IMR-90 (cell line): ENCODE results near the gene ZDHHC18. TPM values are rescaled to one million over a fixed set of nuclear protein-coding genes. Genes with fewer than 3 reads are reported as not detected.

Experiments
- ATAC-seq: fragments of 200-7000 bp; cut with Tn5 transposase; 2 replicates; pipeline ENCODE4 v1.9.1; 2020; ENCODE audit warnings: low read depth, mild to moderate bottlenecking, moderate library complexity
- BruUV-seq: library from RNA; stranded (reverse); fragments of 400-500 nt; replicated peaks from 2 replicates; lab custom pipeline; 2021; lab: Mats Ljungman, UMichigan
- CTCF ChIA-PET: fragments of 300-600 bp; formaldehyde crosslinking; extraction: SDS; loops from one replicate; lab custom pipeline; 2021; ENCODE audit warnings: antibody characterized with exemption; lab: Yijun Ruan, JAX
- POLR2A ChIA-PET: fragments of 300-600 bp; sonication (Branson Sonifier 250); formaldehyde crosslinking; loops from one replicate; lab custom pipeline; 2022; ENCODE audit warnings: antibody characterized with exemption; ENCODE audit not compliant: unreplicated experiment; lab: Charles Lee
- DNase-seq: peaks from one replicate; pipeline ENCODE4 v3.0.0; 2013
- H2AFZ ChIP-seq: replicated peaks from 2 replicates; pipeline ENCODE3; 2013; ENCODE audit warnings: low read length, mild to moderate bottlenecking; ENCODE audit not compliant: poor library complexity
- H2AK5ac ChIP-seq: 2 replicates; pipeline ENCODE4 v1.6.1; 2013; ENCODE audit warnings: low read depth, low read length, inconsistent platforms
- H2AK9ac ChIP-seq: replicated peaks from 2 replicates; pipeline ENCODE3; 2013; ENCODE audit warnings: mild to moderate bottlenecking, low read depth, low read length, moderate library complexity; ENCODE audit not compliant: poor library complexity
- H2BK120ac ChIP-seq: 2 replicates; pipeline ENCODE4 v1.6.1; 2013; ENCODE audit warnings: low read depth, low read length, inconsistent platforms
- H2BK15ac ChIP-seq: 3 replicates; pipeline ENCODE4 v1.6.1; 2013; ENCODE audit warnings: low read depth, low read length, inconsistent platforms
- H2BK20ac ChIP-seq: 2 replicates; pipeline ENCODE4 v1.6.1; 2013; ENCODE audit warnings: low read depth, mild to moderate bottlenecking, inconsistent platforms, low read length, moderate library complexity
- H2BK5ac ChIP-seq: 2 replicates; pipeline ENCODE4 v1.6.1; 2013; ENCODE audit warnings: mild to moderate bottlenecking, low read depth, low read length, inconsistent platforms; ENCODE audit not compliant: poor library complexity, severe bottlenecking
- H3K14ac ChIP-seq: replicated peaks from 2 replicates; pipeline ENCODE4 v1.6.1; 2013; ENCODE audit warnings: low read depth, low read length, inconsistent platforms
- H3K18ac ChIP-seq: 2 replicates; pipeline ENCODE4 v1.6.1; 2013; ENCODE audit warnings: low read depth, low read length, control low read depth
- H3K23ac ChIP-seq: 2 replicates; pipeline ENCODE4 v1.6.1; 2013; ENCODE audit warnings: low read depth, low read length, inconsistent platforms
- H3K27ac ChIP-seq: 2 replicates; pipeline ENCODE4 v1.5.1; 2013; ENCODE audit warnings: mild to moderate bottlenecking, control low read depth, low read length; ENCODE audit not compliant: insufficient read depth
- H3K27me3 ChIP-seq: 2 replicates; pipeline ENCODE4 v1.6.1; 2013; ENCODE audit warnings: low read length; ENCODE audit not compliant: control insufficient read depth, insufficient read depth
- H3K36me3 ChIP-seq: 2 replicates; pipeline ENCODE4 v1.6.1; 2013; ENCODE audit warnings: low read length, mixed read lengths; ENCODE audit not compliant: control insufficient read depth, insufficient read depth
- H3K4ac ChIP-seq: 2 replicates; pipeline ENCODE4 v1.6.1; 2013; ENCODE audit warnings: low read depth, low read length, inconsistent platforms
- H3K4me1 ChIP-seq: 2 replicates; pipeline ENCODE4 v1.6.1; 2013; ENCODE audit warnings: low read length, mixed read lengths; ENCODE audit not compliant: control insufficient read depth, insufficient read depth
- H3K4me2 ChIP-seq: 2 replicates; pipeline ENCODE4 v1.6.1; 2013; ENCODE audit warnings: low read depth, mild to moderate bottlenecking, control low read depth, low read length, moderate library complexity
- H3K4me3 ChIP-seq: 2 replicates; pipeline ENCODE4 v1.5.1; 2013; ENCODE audit warnings: low read depth, mild to moderate bottlenecking, control low read depth, low read length, moderate library complexity; ENCODE audit not compliant: insufficient read depth
- H3K56ac ChIP-seq: 2 replicates; pipeline ENCODE4 v1.6.1; 2013; ENCODE audit warnings: low read length, inconsistent platforms; ENCODE audit not compliant: insufficient read depth; ENCODE audit errors: extremely low read depth
- H3K79me1 ChIP-seq, 2 experiments: 2 replicates each; pipeline ENCODE4 v1.6.1; 2013; ENCODE audit warnings: low read length in 2 of 2, inconsistent platforms in 1 of 2, low read depth in 1 of 2
- H3K9ac ChIP-seq: 2 replicates; pipeline ENCODE4 v1.6.1; 2013; ENCODE audit warnings: low read depth, low read length, control low read depth
- H3K9me1 ChIP-seq: 2 replicates; pipeline ENCODE4 v1.6.1; 2013; ENCODE audit warnings: low read length, inconsistent platforms; ENCODE audit not compliant: insufficient read depth
- H3K9me3 ChIP-seq: 2 replicates; pipeline ENCODE4 v1.6.1; 2013; ENCODE audit warnings: low read length; ENCODE audit not compliant: control insufficient read depth, insufficient read depth
- H4K20me1 ChIP-seq: 2 replicates; pipeline ENCODE4 v1.6.1; 2013; ENCODE audit warnings: low read length, inconsistent platforms; ENCODE audit not compliant: insufficient read depth
- H4K5ac ChIP-seq: 2 replicates; pipeline ENCODE4 v1.6.1; 2013; ENCODE audit warnings: mild to moderate bottlenecking, low read depth, low read length, control low read depth
- H4K8ac ChIP-seq, 2 experiments: 2 replicates each; pipeline ENCODE4 v1.6.1; 2013; ENCODE audit warnings: low read depth in 2 of 2, low read length in 2 of 2, control low read depth in 1 of 2, inconsistent platforms in 1 of 2
- H4K91ac ChIP-seq: 2 replicates; pipeline ENCODE4 v1.6.1; 2013; ENCODE audit warnings: low read depth, low read length, inconsistent platforms; ENCODE audit not compliant: insufficient read depth
- BHLHE40 ChIP-seq: fragments of 150-350 bp; IDR thresholded peaks from 2 replicates; pipeline ENCODE4 v1.6.1; 2016; ENCODE audit warnings: mild to moderate bottlenecking, low read depth, low read length
- CEBPB ChIP-seq: IDR thresholded peaks from 2 replicates; pipeline ENCODE4 v1.6.1; 2012; ENCODE audit warnings: low read depth, low read length, improper control_type of control experiment
- CHD1 ChIP-seq: IDR thresholded peaks from 2 replicates; pipeline ENCODE4 v1.6.1; 2012; ENCODE audit warnings: low read depth, low read length, improper control_type of control experiment
- CTCF ChIP-seq: conservative IDR thresholded peaks from 2 replicates; pipeline ENCODE4 v1.5.1; 2012; ENCODE audit warnings: mild to moderate bottlenecking, low read depth, low read length, improper control_type of control experiment
- ELK1 ChIP-seq: fragments of 150-350 bp; IDR thresholded peaks from 2 replicates; pipeline ENCODE4 v1.6.1; 2016; ENCODE audit warnings: low read depth, mild to moderate bottlenecking, low read length, moderate library complexity, borderline replicate concordance
- FOS ChIP-seq: fragments of 150-350 bp; IDR thresholded peaks from 2 replicates; pipeline ENCODE4 v1.6.1; 2016; ENCODE audit warnings: low read depth, low read length
- MAFK ChIP-seq: IDR thresholded peaks from 2 replicates; pipeline ENCODE4 v1.6.1; 2012; ENCODE audit warnings: low read depth, low read length, improper control_type of control experiment
- MAZ ChIP-seq: IDR thresholded peaks from 2 replicates; pipeline ENCODE4 v1.6.1; 2012; ENCODE audit warnings: low read depth, mild to moderate bottlenecking, low read length, improper control_type of control experiment, moderate library complexity, borderline replicate concordance
- MXI1 ChIP-seq: IDR thresholded peaks from 2 replicates; pipeline ENCODE4 v1.6.1; 2012; ENCODE audit warnings: low read depth, mild to moderate bottlenecking, low read length, moderate library complexity, borderline replicate concordance
- NFE2L2 ChIP-seq: fragments of 150-350 bp; IDR thresholded peaks from 2 replicates; pipeline ENCODE4 v1.6.1; 2016; ENCODE audit warnings: low read depth, mild to moderate bottlenecking, low read length
- POLR2A ChIP-seq: IDR thresholded peaks from 2 replicates; pipeline ENCODE4 v1.6.1; 2012; ENCODE audit warnings: mild to moderate bottlenecking, low read depth, low read length
- RAD21 ChIP-seq: IDR thresholded peaks from 2 replicates; pipeline ENCODE4 v1.6.1; 2012; ENCODE audit warnings: low read length, improper control_type of control experiment
- RCOR1 ChIP-seq: IDR thresholded peaks from 2 replicates; pipeline ENCODE4 v1.6.1; 2012; ENCODE audit warnings: mild to moderate bottlenecking, low read length, improper control_type of control experiment; ENCODE audit not compliant: insufficient replicate concordance
- RFX5 ChIP-seq: IDR thresholded peaks from 2 replicates; pipeline ENCODE4 v1.8.0; 2012; ENCODE audit warnings: low read depth, mild to moderate bottlenecking, low read length, moderate library complexity
- SMC3 ChIP-seq: fragments of 150-350 bp; IDR thresholded peaks from 2 replicates; pipeline ENCODE4 v1.6.1; 2016; ENCODE audit warnings: low read depth, mild to moderate bottlenecking, antibody characterized with exemption, low read length, moderate library complexity
- USF2 ChIP-seq: fragments of 150-350 bp; IDR thresholded peaks from 2 replicates; pipeline ENCODE4 v1.6.1; 2017; ENCODE audit warnings: mild to moderate bottlenecking, antibody characterized with exemption, low read length, low read depth
- WGBS, 2 experiments: methylation state at CpG; one replicate each; pipeline versions ENCODE4 v1.1.5 to v1.1.7; 2013; ENCODE audit warnings: missing lambda C conversion rate in 2 of 2; ENCODE audit not compliant: insufficient read length in 1 of 2; ENCODE audit errors: extremely low coverage in 2 of 2; 5-methylcytosine and 5-hydroxymethylcytosine counted together
- dilution Hi-C: fragments of 300-500 bp; cut with HindIII; formaldehyde crosslinking; loops from one replicate; pipeline ENCODE4 v1.14.3; 2018; ENCODE audit warnings: low sequenced_read_pairs; ENCODE audit not compliant: unreplicated experiment
- in situ Hi-C: fragments of 300-500 bp; cut with MboI; formaldehyde crosslinking; loops from 3 replicates; pipeline ENCODE4 v1.14.3; 2019; ENCODE audit warnings: low sequenced_read_pairs, inconsistent platforms, mixed read lengths
- intact Hi-C: fragments of 100-400 bp; cut with micrococcal nuclease; formaldehyde crosslinking; loops from 2 replicates; pipeline ENCODE4 v1.10.0; 2022
- polyA plus RNA-seq, 3 experiments: library from polyadenylated mRNA; depleted of rRNA; stranded (reverse); fragments of >200 nt; gene quantifications; 2 replicates each; pipeline ENCODE4 v1.2.3, GENCODE V29; 2012; ENCODE audit warnings: low replicate concordance in 1 of 3
- total RNA-seq: library from RNA; depleted of rRNA; stranded (reverse); fragments of >200 nt; gene quantifications from 2 replicates; pipeline ENCODE4 v1.2.3, GENCODE V29; 2012

The ZDHHC18 gene
- total and polyA plus RNA-seq, 2 of the 4 experiments (the other 2 are of a cell fraction), result 12.5 to 37.0 TPM

DNA sequence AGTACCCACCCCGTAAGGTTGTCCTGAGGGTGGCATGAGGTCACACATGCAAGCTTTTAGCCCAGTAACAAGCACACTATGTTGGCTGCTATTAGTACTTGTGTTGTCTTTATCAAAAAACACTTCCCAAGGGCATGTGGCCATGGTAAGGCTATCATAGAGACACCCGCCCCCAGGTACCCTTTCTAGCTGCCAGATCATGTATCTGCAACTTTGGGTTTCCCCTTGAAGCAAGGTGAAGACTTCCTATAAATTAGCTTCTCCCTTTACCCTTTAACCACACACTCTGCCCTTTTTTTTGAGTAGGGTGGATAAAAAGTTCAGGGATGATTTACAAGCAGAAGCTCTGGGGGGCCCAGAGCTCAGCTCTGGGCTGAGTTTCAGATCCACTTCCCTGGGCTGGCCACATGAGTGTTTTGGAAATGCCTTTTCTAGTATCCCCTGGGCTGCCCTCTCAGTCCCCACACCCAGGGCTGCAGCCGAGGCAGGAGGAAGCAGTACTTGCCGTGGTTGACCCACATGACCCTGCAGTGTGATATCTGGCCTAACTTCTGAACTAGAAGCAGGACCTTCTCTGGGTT, 2.0 kb downstream of the ZDHHC18 start:
- H3K27me3 ChIP-seq, result no peaks in the 10 kb centered on the region
- TF ChIP-seq FOS (no peak), CTCF (no peak), RFX5 (no peak), POLR2A (no peak), USF2 (no peak), NFE2L2 (no peak), BHLHE40 (no peak), MAFK (no peak), ELK1 (no peak), CEBPB (no peak), RCOR1 (no peak), MAZ (no peak), MXI1 (no peak), RAD21 (no peak), SMC3 (no peak), CHD1 (no peak)
- H3K36me3 ChIP-seq, result peaks cover 18% of the 10 kb centered on the region
- WGBS, 2 experiments, result no CpG with 5 or more reads among the region's 4 CpGs
- ATAC-seq (no peak), DNase-seq (no peak)
- no TSS peak for BruUV-seq
- no peak overlapping the region for H3K4me3 ChIP-seq
- H4K5ac ChIP-seq, result no peak overlapping the region; the same call in 1 of the 2 replicates
- H2AFZ ChIP-seq, result no peak overlapping the region
- H3K18ac ChIP-seq, result no peak overlapping the region
- peak overlapping the region; percentile 59 for H3K4me2 ChIP-seq
- in situ Hi-C loops, result no loop called here
- H3K9me3 ChIP-seq, result no peaks in the 10 kb centered on the region
- CTCF ChIA-PET, result no interaction called here
- intact Hi-C loops, result no loop called here
- H3K56ac ChIP-seq, result no peak overlapping the region
- no peak overlapping the region for H3K27ac ChIP-seq
- H3K4ac ChIP-seq, result no peak overlapping the region; the same call in 1 of the 2 replicates
- peaks cover 41% of the 10 kb centered on the region for H4K20me1 ChIP-seq
- H2BK5ac ChIP-seq, result no peak overlapping the region
- H4K91ac ChIP-seq, result no peak overlapping the region
- H3K9me1 ChIP-seq, result peaks cover 13% of the 10 kb centered on the region
- H3K4me1 ChIP-seq, result peaks cover 25% of the 10 kb centered on the region
- peaks cover 35 to 55% of the 10 kb centered on the region in 2 experiments for H3K79me1 ChIP-seq
- dilution Hi-C loops, result no loop called here
- no peak overlapping the region for H2BK20ac ChIP-seq
- H2BK120ac ChIP-seq, result no peak overlapping the region
- H4K8ac ChIP-seq, result no peak overlapping the region
- H2BK15ac ChIP-seq, result no peak overlapping the region
- no peak overlapping the region; the same call in 1 of the 2 replicates for H3K9ac ChIP-seq
- H3K23ac ChIP-seq, result peak overlapping the region; percentile 38; the same call in 1 of the 2 replicates
- H2AK9ac ChIP-seq, result peak overlapping the region; percentile 29
- no peak overlapping the region; the same call in 1 of the 2 replicates for H2AK5ac ChIP-seq
- H3K14ac ChIP-seq, result no peak overlapping the region
- POLR2A ChIA-PET, result no interaction called here
